HG03159 (cell line): ENCODE results near the gene SLU7.
"Not testable (repeated sequence)": the region's sequence is repeated elsewhere in the genome, so short reads cannot be mapped to it uniquely, and the experiment has no call there.

ENCODE experiments used
- ATAC-seq: cut with Tn5 transposase; IDR thresholded peaks from one replicate; pipeline ENCODE4 v1.9.1; 2021; ENCODE audit warnings: mild to moderate bottlenecking, moderate library complexity; ENCODE audit not compliant: unreplicated experiment

SLU7 gene

GRCh38 chr5:160451281-160451680, 32.4 kb upstream of the SLU7 start:
- ATAC-seq, result no peak

DNA sequence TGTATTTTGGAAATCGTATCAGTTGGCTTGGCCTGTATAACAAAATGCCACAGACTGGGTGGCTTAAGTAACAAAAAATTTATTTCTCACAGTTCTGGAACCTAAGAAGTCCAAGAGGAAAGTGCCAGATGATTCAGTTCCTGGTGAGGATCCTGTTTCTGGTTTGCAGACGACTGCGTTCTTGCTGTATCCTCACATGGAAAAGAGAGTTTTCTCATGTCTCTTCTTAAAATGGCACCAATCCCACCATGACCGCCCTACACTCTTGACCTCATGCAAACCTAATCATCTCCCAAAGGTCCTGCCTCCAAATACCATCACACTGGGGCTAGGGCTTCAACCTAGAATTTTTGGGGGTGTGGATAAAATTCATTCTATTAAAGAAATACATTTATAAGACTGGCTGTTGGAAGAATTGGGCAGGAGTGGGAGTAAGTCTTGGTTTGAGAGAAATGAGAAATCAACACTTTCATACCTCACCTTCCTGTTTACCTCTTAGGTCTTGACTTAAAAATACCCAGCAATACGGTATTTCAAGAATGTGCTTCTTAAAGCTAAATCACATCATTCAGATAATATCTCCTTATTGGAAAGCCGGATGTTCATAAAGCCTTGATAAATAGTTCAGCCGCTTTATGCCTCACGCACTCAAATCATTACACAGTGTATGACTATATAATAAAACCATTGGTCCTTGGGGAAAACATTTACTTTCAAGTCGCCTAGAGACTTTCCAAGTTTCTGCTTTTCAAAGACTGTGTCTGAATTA, 31.5 kb upstream of the SLU7 start:
- peak; percentile 49 for ATAC-seq

DNA sequence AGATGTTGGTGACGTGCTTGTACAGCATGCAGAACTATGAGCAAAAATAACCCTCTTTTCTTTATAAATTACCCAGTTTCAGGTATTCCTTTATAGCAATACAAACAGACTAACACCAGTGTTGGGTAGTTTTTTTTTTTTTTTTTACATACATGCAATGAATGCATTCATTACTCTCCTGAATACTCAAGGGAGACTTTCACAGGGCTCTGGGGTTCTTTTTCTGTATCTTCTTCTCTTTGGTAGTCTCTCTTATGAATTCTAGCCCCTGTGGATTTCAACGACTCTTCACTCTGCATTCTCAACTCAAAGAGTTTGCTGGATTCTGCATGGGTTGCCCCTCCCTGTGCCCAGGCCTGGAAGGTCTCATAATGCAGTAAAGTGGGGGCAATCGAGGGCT, 30.6 kb upstream of the SLU7 start:
- ATAC-seq, result no peak

DNA sequence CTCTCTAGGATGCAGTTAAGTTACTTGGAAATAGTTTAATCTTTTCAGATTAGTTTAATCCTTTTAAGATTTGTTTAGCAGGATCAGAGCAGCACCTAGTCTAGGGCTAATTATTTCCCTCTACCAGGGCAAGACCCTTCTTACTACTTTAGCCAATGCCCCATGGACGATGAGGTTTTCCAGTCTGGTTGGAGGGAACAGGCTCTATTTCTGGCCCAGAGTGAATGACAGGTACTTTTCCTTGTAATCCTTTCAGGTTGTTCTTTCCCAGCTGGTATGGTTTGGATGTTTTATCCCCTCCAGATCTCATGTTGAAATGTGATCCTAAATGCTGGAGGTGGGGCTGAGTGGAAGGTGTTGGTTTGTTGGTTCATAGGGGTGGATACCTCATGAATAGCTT, 30.0 kb upstream of the SLU7 start:
- no peak for ATAC-seq

DNA sequence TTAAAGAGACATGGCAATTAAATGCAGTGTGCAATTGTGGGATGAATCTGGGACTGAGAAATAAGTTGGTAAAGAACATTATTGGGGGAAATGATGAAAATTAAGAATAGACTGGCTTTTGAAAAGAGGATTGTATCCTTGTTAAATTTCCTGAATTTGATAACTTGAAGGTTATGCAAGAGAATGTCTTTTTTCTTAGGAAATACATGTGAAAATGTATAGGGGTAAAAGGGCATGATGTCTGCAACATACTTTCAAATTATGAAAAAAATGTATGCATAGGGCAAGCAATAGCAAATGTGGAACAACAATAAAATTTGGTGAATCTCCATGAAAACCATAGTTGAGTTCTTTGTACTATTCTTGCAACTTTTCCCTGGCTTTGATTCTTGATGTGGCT, 26.9 kb upstream of the SLU7 start:
- ATAC-seq, result no peak

DNA sequence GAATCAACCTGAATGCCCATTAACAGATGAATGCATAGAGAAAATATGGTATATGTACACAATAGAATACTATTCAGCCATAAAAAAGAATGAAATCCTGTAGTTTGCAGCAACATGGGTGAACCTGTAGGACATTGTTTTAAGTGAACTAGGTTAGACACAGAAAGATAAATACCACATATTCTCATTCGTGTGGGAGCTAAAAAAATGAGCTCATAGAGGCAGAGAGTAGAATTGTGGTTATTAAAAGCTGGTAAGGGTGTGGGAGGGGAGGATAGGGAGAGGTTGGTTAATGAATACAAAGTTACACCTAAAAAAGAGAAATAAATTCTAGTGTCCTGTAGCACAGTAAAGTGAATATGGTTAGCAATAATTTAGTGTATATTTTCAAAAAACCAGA, 26.3 kb upstream of the SLU7 start:
- peak; percentile 31 for ATAC-seq

DNA sequence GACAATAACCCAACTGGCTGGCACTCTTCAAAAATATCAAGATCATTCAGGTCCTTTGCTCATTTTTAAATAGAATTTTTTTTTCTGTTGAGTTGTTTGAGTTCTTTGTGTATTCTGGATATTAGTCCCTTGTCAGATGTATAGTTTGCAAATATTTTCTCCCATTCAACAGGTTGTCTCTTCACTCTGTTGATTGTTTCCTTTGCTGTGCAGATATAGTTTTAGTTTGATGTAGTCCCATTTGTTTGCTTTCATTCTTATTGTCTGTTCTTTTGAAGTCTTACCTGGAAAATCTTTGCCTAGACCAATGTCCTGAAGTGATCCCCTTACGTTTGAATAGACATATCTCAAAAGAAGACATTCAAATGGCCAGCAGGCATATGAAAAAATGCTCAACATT, 25.5 kb upstream of the SLU7 start:
- no peak for ATAC-seq

DNA sequence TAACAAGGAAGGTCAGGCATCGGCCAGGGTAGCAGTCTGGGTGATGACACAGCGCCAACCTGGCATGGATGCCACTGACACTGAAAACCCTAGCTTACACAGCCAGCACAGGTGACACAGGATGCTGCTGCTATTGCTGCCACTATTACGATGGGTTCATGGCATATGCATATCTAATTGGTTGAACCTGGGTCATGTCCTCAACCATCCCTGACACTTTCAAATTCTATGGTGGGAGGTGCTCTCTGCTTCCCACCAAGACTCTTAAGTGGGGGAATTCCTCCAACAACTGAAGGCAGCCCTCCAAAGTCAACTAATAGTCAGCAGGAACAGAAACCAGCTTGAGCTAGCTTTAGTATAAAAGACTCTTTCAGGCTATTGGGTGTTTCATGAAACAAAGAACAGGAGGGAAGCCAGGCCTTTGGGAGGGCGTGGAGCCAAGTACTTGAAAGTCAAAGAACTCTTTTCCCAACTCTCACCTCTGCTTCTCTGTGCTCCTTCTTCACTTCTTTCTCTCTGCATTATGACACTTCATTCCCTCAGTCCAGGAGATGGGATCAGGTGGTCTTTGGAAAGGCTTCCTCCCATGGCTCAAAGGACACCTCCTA, 24.0 kb upstream of the SLU7 start:
- peak; percentile 17 for ATAC-seq

DNA sequence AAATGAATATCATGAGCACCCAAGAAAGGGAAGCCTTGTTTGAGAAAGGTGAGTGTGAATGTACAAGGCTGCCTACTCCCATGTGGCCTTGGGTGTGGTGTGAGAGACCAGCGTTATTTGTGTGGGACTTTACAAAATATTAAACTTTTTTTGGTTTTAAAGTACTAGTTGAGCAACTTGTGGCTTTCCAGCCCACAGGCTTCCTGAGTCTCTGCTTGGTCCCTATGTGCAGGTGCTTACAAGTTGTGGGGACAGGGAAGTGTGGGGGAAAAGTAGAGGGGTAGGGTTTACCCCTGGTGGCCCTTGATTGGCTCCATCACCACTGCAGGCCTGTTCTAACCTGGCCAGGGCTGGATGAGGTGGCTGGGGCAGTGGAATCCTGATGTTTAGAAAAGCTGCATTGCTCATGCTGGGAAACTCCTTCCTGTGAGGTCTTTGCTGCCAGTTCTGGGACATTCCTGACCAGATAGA, 22.5 kb upstream of the SLU7 start:
- ATAC-seq, result no peak

DNA sequence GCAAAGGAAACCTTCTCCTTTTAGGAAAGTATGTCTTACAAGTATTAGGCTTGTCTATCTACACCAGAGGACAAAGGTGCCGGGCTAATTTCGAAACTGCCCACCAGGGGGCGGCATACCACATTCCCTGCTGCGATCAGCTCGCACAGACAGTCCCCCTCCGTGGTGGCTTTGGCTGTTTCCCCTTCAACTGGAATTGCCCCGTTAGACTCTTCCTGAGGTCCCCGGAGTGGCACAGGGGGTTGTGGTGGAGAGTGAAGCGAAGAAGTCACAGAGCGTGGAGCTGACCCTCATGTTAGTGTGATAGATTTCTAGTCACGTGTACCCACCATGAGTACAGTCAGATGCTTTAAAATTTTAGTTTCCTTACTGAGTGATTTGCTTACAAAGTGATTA, 20.3 kb upstream of the SLU7 start:
- ATAC-seq, result peak; percentile 67

DNA sequence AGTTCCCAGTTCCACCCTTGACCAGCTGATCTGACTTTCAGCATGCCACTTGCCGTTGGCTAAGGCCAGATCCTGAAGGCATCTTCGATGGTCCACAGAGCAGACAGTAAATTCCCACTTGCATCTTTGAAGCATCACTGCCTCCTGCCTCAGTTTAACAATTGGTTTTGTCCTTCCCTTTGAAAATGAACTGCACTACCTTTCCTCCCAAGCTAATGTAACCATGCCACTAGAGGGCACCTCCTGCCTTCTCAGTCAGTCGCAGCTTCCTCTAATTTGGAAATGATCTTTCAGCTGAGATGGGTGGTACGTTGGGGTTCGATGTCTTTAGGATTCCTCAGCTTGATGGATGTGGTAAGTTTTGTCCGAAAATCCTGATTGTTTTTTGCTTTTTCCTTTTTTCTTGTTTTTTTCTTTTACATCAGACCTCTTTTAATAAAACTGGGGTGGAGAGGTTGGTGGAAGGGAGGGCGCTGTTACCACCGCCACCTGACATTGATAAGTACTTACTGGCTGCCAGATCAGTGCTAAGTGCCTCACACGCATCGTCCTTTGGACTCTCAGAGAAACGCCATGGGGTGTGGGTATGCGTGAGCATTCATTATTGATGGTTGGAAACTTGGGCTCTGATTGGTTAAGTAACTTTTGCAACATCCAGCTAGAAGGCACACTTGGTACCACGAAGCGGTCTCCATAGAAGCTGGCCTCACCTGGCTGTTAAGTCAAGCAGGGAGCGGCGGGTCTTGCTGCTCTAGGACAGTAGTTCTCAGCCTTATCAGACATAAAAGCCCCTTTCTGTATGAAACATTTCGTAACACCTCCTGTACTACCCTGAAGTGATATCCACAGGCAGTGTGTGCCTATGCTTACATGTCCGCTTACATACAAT, 19.7 kb upstream of the SLU7 start:
- ATAC-seq, result peak; percentile 35

DNA sequence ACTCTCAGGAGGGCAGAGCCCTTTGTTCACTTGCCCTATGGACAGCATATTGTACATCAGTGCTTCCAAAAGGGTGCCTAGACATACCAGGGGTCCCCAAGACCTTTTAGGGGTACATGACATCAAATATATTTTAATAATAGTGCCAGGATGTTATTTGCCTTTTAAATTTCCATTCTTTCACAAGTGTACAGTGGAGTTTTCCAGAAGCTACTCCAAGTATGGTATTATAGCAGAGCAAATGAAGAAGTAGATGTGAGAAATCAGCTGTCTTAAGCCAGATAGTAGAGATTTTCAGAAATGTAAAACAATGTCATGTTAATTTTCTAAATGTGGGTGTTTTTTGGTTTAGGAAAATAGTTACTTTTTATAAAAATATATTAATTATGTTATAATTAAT, 18.4 kb upstream of the SLU7 start:
- ATAC-seq, result no peak

DNA sequence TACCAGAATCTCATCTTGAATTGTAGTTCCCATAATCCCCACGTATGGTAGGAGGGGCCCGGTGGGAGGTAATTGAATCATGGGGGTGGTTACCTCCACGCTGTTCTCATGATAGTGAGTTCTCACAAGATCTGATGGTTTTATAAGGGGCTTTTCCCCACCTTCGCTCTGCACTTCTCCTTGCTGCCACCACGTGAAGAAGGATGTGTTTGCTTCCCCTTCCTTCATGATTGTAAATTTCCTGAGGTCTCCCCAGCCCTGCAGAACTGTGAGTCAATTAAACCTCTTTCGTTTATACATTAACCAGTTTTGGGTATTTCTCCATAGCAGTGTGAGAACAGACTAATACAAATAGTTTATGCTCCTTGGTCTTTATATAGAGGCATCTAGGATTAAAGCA, 17.8 kb upstream of the SLU7 start:
- not testable (repeated sequence) for ATAC-seq

- ATAC-seq, result no peak
Observed at GRCh38 chr5:160436017-160436416, 17.1 kb upstream of the SLU7 start.

- ATAC-seq, result no peak
Observed at GRCh38 chr5:160435532-160435931, 16.7 kb upstream of the SLU7 start.

DNA sequence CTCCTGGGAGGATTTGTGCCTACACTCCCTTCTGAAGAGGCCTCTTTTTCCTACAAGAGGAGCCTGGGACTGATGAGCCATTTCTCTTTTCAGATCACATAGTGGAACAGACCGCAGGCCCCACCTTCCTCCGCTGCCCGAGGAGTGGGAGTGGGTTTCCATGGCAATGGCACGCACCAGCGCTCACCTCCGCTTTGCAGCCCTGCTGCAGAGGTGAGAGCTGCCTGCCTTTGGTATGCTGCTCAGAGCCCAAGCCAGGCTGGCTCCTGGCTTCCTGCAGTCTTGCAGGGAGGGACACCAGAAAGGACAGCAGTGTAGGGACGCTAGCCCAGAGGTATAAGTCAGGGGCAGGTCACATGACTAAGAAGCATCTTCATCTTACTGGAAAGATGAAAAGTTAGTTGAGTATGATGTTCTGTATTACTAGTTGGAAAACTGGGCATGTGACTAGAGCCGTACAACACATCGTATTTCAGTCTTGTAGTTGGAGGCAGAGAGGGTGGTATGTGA, 15.2 kb upstream of the SLU7 start:
- peak; percentile 70 for ATAC-seq

DNA sequence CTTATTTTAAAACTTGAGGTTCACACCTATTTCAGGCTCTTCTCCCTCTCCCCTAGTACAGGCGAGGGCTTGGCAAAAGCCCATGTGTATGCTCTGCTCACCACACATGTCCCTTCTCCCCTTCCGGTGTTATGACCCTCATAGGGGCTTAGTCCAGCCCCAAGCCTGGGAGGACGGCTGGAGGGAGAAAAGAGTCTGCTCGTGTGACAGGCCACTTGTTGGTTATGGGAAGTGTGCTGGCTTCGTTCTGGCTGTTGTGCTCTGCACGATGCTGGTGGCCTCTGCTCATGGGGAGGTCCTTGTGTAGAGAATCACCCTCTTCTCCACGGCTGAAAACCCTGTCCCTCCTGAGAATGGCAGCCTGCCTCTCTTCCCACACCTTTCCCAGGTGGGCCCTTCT, 13.9 kb upstream of the SLU7 start:
- no peak for ATAC-seq

DNA sequence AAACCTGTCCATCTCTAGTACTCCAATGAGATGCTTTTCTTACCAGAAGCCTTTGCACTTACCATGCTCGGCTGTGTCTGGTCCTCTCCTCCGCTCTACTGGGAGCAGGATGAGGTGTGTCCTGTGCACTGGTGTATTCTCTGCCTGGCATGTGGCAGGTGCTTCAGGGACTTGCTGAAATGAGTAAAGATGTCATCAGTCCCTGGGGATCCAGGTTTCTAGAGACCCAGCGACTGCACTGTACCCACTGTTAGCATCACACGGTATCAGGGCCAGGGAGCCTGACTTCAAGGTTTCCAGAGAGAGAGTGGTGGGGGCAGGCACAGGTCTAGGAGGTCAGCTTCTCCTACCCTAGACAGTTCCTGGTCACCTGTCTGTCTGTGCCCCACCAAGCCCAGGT, 13.3 kb upstream of the SLU7 start:
- ATAC-seq, result no peak

DNA sequence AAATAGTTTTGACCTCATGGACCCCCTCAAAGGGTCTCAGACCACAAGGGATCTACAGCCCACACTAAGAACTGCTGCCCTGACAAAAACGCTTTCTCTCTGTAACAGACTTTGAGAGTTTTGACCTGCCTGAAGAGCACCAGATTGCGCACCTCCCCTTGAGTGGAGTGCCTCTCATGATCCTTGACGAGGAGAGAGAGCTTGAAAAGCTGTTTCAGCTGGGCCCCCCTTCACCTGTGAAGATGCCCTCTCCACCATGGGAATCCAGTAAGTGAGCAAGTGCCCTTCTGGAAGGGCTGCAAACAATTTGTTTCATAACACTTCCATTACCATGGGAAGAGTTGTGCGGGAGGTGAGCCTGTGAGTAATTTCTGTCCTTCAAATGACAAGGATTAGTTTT, 8.7 kb upstream of the SLU7 start:
- ATAC-seq, result no peak

DNA sequence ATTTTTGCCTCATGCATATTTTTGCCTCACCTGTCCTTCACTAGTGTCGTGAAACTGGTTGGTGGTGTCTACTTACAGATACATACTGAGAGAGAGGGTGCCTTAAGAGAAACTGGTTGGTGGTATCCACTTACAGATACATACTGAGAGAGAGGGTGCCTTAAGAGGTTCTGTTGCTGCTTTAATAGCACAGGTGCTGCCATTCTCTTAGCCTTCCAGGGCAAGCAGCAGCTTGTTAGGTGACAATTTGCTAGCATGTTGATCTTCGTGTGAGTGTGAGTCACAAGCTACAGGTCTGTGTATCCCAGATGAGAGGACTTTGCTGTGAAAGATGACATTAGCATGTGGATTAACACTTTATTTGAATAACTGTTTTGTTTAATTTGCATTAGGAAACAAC, 4.2 kb upstream of the SLU7 start:
- no peak for ATAC-seq

GRCh38 chr5:160421625-160422258, 2.9 kb upstream of the SLU7 start, which contains the start of gene PTTG1:
Gene PTTG1 (plus strand): TSS chr5:160421855. CDS start chr5:160422313, 458 bp downstream.
- peak; percentile 66 for ATAC-seq
